GM18519 (cell line): ENCODE results near the gene BCAM.
"Not testable (repeated sequence)": the region's sequence is repeated elsewhere in the genome, so short reads cannot be mapped to it uniquely, and the experiment has no call there.

ENCODE experiments used
- ATAC-seq: cut with Tn5 transposase; IDR thresholded peaks from one replicate; pipeline ENCODE4 v1.9.1; 2021; ENCODE audit warnings: mild to moderate bottlenecking, moderate library complexity; ENCODE audit not compliant: unreplicated experiment, low FRiP score

BCAM gene

DNA sequence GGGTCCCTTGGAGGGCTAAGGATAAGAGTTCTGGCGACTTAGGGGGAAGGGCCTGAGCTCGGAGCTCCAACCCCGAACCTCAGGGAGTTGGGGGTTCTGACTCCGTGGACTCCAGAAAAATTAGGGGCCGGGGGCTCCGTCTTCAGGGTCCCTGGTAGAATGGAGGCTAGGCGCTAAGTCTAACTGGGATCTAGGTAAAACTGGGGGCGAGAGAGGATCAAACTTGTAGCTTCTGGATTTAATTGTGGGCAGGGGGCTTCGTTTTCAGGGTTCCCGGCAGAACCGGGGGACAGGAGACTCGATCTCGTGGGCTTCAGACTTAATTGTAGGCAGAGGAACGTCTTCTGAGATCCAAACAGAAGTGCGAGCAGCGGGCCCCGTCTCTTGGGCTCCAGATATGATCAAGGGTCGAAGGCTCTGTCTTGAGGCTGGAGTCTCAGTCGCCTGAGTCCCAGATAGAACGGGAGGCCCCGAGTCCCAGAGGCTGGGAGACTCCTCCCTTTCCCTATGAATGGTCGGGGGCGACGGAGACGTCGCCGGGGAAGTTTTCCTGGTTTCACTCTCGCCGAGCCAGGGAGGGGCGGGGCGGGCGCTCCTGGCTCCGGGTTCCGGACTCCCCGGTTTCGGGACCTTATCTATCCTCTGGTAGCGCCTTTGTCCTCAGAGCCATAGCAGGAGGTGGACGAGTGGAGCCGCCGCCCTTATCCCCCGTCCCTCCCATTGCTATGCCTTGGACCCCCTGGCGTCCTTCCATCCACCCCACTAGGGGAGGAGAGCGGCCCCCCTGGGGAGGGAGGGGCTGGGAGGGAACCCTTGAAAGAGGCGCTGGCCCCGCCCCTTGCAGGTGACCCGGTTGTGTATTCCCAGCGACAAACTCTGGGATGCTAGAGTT, 38.5 kb downstream of the BCAM start:
- no peak for ATAC-seq

DNA sequence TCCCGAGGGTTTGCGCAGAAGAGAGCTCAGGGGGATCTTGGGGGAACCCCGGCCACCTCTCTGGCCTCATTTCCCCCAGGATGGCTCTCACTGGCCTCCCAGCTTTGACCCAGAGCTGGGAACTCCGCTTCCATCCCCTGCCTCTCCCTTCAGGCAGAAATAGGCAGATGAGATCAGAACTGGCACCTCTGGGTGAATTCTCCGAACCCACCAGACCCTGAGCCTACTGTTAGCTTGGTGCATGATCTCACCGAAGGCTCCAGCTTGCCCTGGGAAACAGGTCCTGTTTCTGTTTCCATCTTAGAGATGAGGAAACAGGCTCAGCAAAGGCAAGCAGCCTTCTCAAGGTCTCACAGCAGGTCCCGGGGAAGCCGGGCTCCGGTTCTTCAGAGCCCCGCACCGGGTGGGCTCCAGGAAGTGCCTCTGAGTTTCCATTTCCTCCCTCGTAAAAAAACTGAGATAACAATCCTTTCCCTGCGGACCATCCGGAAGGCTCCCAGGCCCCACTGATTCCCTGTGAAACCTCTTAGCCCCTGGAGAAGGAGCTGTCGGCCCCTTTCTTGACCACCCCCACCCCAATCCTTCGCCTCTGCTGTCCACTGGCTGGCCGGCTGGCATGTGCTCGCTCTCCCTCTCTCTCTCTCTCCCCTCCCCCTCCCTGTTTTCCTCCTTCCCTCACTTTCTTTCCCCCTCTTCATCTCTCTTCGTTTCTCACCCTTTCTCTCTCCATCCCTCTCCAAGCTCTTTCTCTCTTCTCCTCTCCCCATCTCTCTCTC, 39.3 kb downstream of the BCAM start:
- no peak for ATAC-seq

DNA sequence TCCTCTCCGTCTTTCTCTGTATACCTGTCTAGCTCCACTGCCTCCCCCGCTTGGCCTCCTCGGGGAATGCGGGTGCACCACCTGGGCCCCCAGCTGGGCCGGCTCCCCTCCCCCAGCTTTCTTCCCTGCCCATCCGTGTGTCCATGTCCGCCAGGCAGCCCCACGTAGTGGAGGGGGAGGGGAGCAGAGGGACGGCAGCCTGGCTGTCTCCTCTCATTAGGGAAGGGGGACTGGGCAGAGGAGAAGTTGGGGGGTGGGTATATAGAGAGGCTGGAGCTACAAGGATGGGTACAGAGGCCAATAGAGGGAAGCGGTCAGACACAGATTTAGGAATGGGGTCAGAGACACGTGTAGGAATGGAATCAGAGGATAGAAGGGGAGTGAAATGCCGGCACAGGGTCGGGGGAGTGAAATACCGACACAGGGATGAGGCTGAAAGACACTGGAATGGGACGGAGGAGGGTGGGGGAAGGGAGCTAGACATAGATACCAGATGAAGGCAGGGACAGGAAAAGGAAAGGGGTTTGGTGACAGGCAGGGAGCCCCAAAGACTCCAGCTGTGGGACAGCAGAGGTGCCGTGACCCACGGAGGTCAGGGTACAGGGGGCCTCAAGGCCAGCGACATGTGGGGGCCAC, 40.0 kb downstream of the BCAM start:
- no peak for ATAC-seq

DNA sequence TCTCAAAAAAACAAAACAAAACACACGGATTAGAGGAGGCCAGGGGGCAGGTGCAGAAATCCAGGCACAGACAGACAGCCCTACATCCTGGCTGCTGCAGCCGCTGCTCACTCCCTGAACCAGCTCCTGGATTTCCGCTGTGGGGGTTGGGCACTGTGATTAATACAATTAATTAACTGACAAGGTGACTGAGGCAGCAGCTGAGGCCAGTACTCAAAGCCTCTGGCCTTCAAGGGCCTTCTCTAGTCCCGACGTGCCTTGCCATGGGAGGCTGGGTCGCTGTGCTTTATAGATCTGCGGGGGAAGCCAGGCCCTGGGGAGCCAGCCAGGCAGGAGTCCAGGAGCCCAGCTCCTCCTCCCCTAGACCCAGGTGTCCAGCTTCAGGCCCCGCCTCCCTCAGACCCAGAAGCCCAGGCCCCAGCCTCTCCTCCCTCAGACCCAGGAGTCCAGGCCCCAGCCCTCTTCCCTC, 41.8 kb downstream of the BCAM start:
- no peak for ATAC-seq

- no peak for ATAC-seq
Observed at GRCh38 chr19:44851427-44851826, 42.5 kb downstream of the BCAM start.

GRCh38 chr19:44855606-44856005, 46.7 kb downstream of the BCAM start:
- no peak for ATAC-seq

GRCh38 chr19:44856421-44857083, 47.6 kb downstream of the BCAM start:
- no peak for ATAC-seq

DNA sequence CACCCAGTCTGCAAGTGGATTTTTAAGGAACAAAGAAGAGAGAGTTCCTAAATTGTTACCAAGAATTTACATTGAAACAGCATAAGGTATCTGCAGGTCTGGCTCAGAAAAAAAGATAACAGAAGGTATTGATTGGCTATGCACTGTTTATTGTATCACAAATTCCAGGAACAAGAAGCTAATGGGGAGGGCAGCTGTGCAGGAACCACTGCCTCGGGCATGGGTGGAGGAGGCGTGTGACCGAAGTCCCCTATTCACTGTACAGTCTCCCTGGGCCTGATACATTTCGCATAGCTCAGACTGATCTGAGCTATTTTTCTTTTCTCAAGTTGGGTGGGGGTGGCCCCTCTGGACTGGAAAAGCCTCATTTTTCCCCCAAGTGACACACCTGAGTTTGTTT, 48.9 kb downstream of the BCAM start:
- no peak for ATAC-seq

DNA sequence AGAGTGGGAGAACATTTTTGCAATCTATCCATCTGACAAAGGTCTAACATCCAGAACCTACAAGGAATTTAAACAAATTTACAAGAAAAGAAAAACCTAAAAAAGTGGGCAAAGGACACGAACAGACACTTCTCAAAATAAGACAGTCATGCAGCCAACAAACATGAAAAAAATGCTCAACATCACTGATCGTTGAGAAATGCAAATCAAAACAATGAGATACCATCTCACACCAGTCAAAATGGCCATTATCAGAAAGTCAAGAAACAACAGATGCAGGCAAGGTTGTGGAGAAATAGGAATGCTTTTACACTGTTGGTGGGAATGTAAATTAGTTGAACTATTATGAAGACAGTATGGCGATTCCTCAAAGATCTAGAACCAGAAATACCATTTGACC, 52.7 kb downstream of the BCAM start:
- not testable (repeated sequence) for ATAC-seq

DNA sequence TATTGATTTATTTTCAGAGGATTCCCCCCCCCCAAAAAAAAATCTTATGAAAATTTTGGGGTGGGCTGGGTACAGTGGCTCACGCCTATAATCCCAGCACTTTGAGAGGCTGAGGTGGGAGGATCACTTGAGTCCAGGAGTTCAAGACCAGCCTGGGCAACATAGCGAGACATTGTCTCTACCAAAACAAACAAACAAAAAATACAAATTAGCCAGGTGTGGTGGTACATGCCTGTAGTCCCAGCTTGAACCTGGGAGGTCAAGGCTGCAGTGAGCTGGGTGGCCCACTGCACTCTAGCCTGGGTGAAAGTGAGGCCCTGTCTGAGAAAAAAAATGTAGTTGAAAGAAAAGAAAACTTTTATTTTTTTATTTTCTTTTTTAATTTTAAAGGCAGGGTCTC, 55.1 kb downstream of the BCAM start:
- no peak for ATAC-seq

DNA sequence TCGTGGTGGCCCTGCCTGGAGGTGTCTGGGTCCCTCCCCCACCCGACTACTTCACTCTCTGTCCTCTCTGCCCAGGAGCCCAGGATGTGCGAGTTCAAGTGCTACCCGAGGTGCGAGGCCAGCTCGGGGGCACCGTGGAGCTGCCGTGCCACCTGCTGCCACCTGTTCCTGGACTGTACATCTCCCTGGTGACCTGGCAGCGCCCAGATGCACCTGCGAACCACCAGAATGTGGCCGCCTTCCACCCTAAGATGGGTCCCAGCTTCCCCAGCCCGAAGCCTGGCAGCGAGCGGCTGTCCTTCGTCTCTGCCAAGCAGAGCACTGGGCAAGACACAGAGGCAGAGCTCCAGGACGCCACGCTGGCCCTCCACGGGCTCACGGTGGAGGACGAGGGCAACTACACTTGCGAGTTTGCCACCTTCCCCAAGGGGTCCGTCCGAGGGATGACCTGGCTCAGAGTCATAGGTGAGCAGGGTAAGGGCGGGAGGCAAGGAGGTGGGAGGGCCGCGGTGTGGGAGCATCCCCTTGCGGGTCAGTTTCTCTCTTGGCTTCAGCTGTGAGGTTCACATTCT, 56.4 kb downstream of the BCAM start:
- ATAC-seq, result no peak

DNA sequence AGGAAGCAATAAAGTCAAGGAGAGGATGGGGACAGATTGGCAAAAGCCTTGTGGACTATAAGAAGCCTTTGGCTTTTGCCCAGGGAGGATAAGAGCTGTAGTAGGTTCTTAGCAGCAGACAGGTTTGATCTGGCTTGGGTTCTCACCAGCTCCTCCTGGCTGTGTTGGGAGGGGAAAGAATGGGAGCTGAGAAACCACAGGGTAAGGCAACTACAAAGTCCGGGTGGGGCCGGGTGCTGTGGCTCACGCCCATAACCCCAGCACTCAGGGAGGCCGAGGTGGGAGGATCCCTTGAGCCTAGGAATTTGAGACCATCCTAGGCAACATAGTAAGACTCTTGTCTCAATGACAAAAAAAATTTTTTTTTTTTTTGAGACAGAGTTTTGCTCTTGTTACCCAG, 57.8 kb downstream of the BCAM start:
- ATAC-seq, result no peak

DNA sequence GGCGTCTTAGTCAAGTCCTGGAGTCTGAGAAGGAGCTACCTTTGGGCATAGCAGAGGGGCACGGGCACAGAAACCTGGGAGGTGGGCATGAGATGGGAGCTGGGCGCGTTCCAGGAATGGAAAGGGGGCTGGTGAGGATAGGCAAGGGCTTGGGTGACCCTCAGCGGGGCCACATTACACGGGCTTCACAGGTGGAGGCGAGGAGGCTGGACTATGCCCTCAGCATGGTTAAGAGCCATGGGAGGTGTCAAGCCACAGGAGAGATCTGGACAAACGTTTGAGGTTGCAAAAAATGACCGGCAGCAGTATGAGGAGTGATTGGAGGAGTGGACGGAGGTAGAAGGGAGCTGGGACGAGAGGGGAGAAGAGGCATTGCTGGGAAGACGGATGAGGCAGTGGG, 58.7 kb downstream of the BCAM start:
- ATAC-seq, result no peak

DNA sequence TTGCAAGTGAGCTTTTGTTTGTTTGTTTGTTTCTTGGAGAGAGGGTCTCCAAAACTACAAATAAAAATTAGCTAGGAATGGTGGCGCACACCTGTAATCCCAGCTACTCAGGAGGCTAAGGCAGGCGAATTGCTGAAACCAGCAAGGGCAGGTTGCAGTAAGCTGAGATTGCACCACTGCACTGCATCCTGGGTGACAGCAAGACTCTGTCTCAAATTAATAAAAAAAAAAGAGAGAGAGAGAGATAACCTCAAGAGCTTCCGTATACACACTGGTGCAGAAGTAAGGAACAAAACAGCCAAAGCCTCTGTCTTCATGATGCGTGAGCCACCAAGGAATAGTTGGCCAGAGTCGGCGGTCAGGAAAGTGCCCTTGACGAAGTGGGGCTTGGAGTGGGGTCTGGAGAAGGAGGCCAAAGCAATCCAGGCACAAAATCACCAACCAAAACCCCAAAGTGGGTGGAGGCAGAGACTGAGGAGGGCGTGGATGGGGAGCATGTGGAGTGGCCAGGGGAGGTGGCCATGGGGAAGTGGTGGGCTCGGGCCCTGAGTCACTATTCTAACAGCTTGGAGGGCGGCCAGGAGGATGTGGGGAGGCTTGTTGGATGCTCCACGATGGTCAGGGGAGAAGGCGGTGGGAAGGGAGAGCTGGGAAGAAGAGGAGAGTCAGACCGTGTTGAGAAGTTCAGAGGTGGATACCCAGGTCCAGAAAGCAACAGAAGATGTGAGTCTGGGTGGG, 61.0 kb downstream of the BCAM start:
- no peak for ATAC-seq
